Astrocyte (in vitro differentiated cells and primary cell): ENCODE measurements around the gene ZBTB46. TPM values are rescaled to one million over a fixed set of nuclear protein-coding genes. Genes with fewer than 3 reads are reported as not detected.

Experiments used
- DNase-seq: peaks from one replicate; pipeline ENCODE4 v3.0.0-alpha.2; 2010; ENCODE audit warnings: low read depth
- FAIRE-seq: peaks from 2 replicates; lab custom pipeline; 2011; peaks lifted over from hg19 to GRCh38; lab: Jason Lieb, UNC
- H2AFZ ChIP-seq: 2 replicates; pipeline ENCODE4 v1.6.0; 2012; ENCODE audit warnings: low read depth, low read length, inconsistent platforms
- H3K27ac ChIP-seq: 2 replicates; pipeline ENCODE4 v1.5.1; 2011; ENCODE audit warnings: low read depth, low read length, inconsistent platforms
- H3K27me3 ChIP-seq: 2 replicates; pipeline ENCODE4 v1.6.0; 2011; ENCODE audit warnings: low read length, inconsistent platforms; ENCODE audit not compliant: insufficient read depth
- H3K36me3 ChIP-seq: 2 replicates; pipeline ENCODE4 v1.5.1; 2011; ENCODE audit warnings: low read length, inconsistent platforms; ENCODE audit not compliant: insufficient read depth
- H3K4me1 ChIP-seq: 2 replicates; pipeline ENCODE4 v1.5.1; 2011; ENCODE audit warnings: low read length, inconsistent platforms; ENCODE audit not compliant: insufficient read depth
- H3K4me2 ChIP-seq: 2 replicates; pipeline ENCODE4 v1.6.0; 2012; ENCODE audit warnings: low read length, inconsistent platforms
- H3K4me3 ChIP-seq: 2 replicates; pipeline ENCODE4 v1.5.1; 2011; ENCODE audit warnings: low read depth, mild to moderate bottlenecking, low read length, inconsistent platforms; ENCODE audit not compliant: insufficient read depth
- H3K79me2 ChIP-seq: 2 replicates; pipeline ENCODE4 v1.6.0; 2012; ENCODE audit warnings: mild to moderate bottlenecking, low read length, inconsistent platforms; ENCODE audit not compliant: insufficient read depth
- H3K9ac ChIP-seq: 2 replicates; pipeline ENCODE4 v1.6.0; 2012; ENCODE audit warnings: mild to moderate bottlenecking, low read length, inconsistent platforms
- H3K9me3 ChIP-seq: 2 replicates; pipeline ENCODE4 v1.5.1; 2012; ENCODE audit warnings: low read depth, mild to moderate bottlenecking, low read length, inconsistent platforms; ENCODE audit not compliant: insufficient read depth
- H4K20me1 ChIP-seq: 2 replicates; pipeline ENCODE4 v1.6.0; 2012; ENCODE audit warnings: low read length, inconsistent platforms; ENCODE audit not compliant: insufficient read depth
- H3K27ac Mint-ChIP-seq: one replicate; pipeline ENCODE4 v1.8.0; 2021; ENCODE audit warnings: mild to moderate bottlenecking, mixed read lengths; ENCODE audit not compliant: unreplicated experiment
- H3K27me3 Mint-ChIP-seq: one replicate; pipeline ENCODE4 v1.8.0; 2021; ENCODE audit warnings: low read depth, mixed read lengths; ENCODE audit not compliant: unreplicated experiment
- H3K36me3 Mint-ChIP-seq: one replicate; pipeline ENCODE4 v1.8.0; 2021; ENCODE audit warnings: low read depth, mixed read lengths; ENCODE audit not compliant: unreplicated experiment
- H3K4me1 Mint-ChIP-seq: one replicate; pipeline ENCODE4 v1.8.0; 2021; ENCODE audit warnings: low read depth, mixed read lengths; ENCODE audit not compliant: unreplicated experiment
- H3K4me3 Mint-ChIP-seq: one replicate; pipeline ENCODE4 v1.8.0; 2021; ENCODE audit warnings: mild to moderate bottlenecking, moderate library complexity, mixed read lengths; ENCODE audit not compliant: unreplicated experiment
- H3K9me3 Mint-ChIP-seq: one replicate; pipeline ENCODE4 v1.8.0; 2021; ENCODE audit warnings: mild to moderate bottlenecking, mixed read lengths; ENCODE audit not compliant: unreplicated experiment
- CTCF ChIP-seq: IDR thresholded peaks from 2 replicates; pipeline ENCODE4 v1.5.1; 2011; ENCODE audit warnings: low read depth, mild to moderate bottlenecking, inconsistent platforms, low read length, moderate library complexity; ENCODE audit not compliant: insufficient read depth
- EZH2 ChIP-seq: IDR thresholded peaks from 2 replicates; pipeline ENCODE4 v1.6.1; 2012; ENCODE audit warnings: mild to moderate bottlenecking, low read length, inconsistent platforms; ENCODE audit not compliant: insufficient read depth
- total RNA-seq: library from RNA; stranded (reverse); gene quantifications from 2 replicates; pipeline ENCODE4 v1.2.1, GENCODE V29; 2021

Gene ZBTB46
- total RNA-seq, 1 donor from 2014 or later = 13.9 TPM

- no peak for DNase-seq
- Histone ChIP-seq H3K9me3 (no peaks in the 10 kb centered on the region), H2AFZ (no peak overlapping the region), H3K79me2 (no peaks in the 10 kb centered on the region), H3K4me1 (no peaks in the 10 kb centered on the region), H3K9ac (no peak overlapping the region), H3K4me3 (no peak overlapping the region), H3K4me2 (no peak overlapping the region), H3K36me3 (no peaks in the 10 kb centered on the region), H3K27me3 (no peaks in the 10 kb centered on the region), H4K20me1 (no peaks in the 10 kb centered on the region), H3K27ac (no peak overlapping the region)
- no peak for TF ChIP-seq CTCF
- no peak for TF ChIP-seq EZH2
- H3K27ac Mint-ChIP-seq = no peak overlapping the region
- peaks cover 5% of the 10 kb centered on the region for H3K4me1 Mint-ChIP-seq
- no peak for FAIRE-seq
- no peaks in the 10 kb centered on the region for H3K9me3 Mint-ChIP-seq
- H3K4me3 Mint-ChIP-seq = no peak overlapping the region
- peaks cover 10% of the 10 kb centered on the region for H3K36me3 Mint-ChIP-seq
- H3K27me3 Mint-ChIP-seq = no peaks in the 10 kb centered on the region
Measured at GRCh38 chr20:63768591-63769515, 62.2 kb downstream of the ZBTB46 start.

DNA sequence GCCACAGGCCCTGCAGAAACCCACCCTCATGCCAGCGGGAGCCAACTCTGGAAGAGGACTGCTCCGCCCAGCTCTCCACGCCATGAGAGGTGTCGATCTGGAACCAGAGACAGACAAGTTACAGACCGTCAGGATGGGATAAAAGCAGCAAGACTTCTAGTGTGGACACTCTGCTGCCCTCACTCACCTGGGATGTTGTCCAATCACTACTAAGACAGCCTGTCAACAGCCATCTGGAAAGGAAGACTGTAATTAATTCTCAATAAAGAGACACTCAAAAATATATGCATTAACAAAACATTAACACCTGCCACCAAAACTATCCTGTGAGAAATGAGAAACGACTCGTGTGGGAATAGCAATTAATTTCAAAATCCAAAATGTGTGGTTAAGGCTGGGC is 63.2 kb downstream of the ZBTB46 start:
- H3K79me2 ChIP-seq = no peaks in the 10 kb centered on the region
- TF ChIP-seq EZH2 (no peak), CTCF (no peak)
- H3K4me2 ChIP-seq = no peak overlapping the region
- H3K9ac ChIP-seq = no peak overlapping the region
- H3K9me3 ChIP-seq = no peaks in the 10 kb centered on the region
- Mint-ChIP-seq H3K27ac (no peak overlapping the region), H3K36me3 (peaks cover 12% of the 10 kb centered on the region), H3K27me3 (no peaks in the 10 kb centered on the region), H3K4me1 (peaks cover under 1% of the 10 kb centered on the region), H3K9me3 (no peaks in the 10 kb centered on the region), H3K4me3 (no peak overlapping the region)
- H3K27me3 ChIP-seq = no peaks in the 10 kb centered on the region
- H4K20me1 ChIP-seq = no peaks in the 10 kb centered on the region
- no peak overlapping the region for H2AFZ ChIP-seq
- FAIRE-seq = no peak
- H3K36me3 ChIP-seq = no peaks in the 10 kb centered on the region
- H3K4me3 ChIP-seq = no peak overlapping the region
- no peak for DNase-seq
- H3K4me1 ChIP-seq = no peaks in the 10 kb centered on the region
- H3K27ac ChIP-seq = no peak overlapping the region

DNA sequence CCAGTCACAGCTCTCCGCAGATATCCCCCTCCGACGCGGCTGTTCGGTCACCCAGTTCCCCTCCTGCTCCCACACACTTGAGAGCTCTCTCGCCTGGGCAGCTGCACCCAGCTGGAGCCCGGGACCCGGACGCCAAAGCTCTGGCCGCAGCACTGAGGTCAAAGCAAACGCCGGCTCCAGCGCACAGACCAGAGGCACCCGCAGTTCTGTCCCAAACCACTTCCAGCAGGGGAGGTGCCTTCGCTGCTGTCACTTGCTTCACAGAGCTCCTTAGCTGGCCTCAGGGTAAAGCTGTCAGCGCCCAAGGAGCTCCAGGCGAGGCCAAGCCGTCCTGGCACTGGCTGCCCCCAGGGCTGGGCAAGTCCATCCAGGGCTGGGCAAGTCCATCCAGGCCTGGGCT is 63.6 kb downstream of the ZBTB46 start:
- no peak overlapping the region for H3K9ac ChIP-seq
- DNase-seq (no peak), FAIRE-seq (no peak)
- no peaks in the 10 kb centered on the region for H3K9me3 Mint-ChIP-seq
- H3K36me3 Mint-ChIP-seq = peaks cover 14% of the 10 kb centered on the region
- no peak overlapping the region for H2AFZ ChIP-seq
- H3K4me3 ChIP-seq = no peak overlapping the region
- no peaks in the 10 kb centered on the region for H3K4me1 Mint-ChIP-seq
- no peak overlapping the region for H3K27ac ChIP-seq
- no peaks in the 10 kb centered on the region for H3K27me3 ChIP-seq
- no peaks in the 10 kb centered on the region for H3K9me3 ChIP-seq
- no peaks in the 10 kb centered on the region for H3K4me1 ChIP-seq
- H3K27me3 Mint-ChIP-seq = no peaks in the 10 kb centered on the region
- TF ChIP-seq CTCF = no peak
- TF ChIP-seq EZH2 = no peak
- H3K79me2 ChIP-seq = no peaks in the 10 kb centered on the region
- no peak overlapping the region for H3K27ac Mint-ChIP-seq
- no peak overlapping the region for H3K4me3 Mint-ChIP-seq
- no peaks in the 10 kb centered on the region for H3K36me3 ChIP-seq
- H4K20me1 ChIP-seq = no peaks in the 10 kb centered on the region
- H3K4me2 ChIP-seq = no peak overlapping the region
